ENCODE data around the gene CCDC137. TPM values are rescaled to one million over a fixed set of nuclear protein-coding genes. Genes with fewer than 3 reads are reported as not detected.
A peak's percentile ranks its signal among the peaks of the same experiment; 100 is the strongest.

CCDC137 gene
- total and polyA plus RNA-seq, 2 of the 13 experiments (the other 11 are each of a cell fraction or from before 2014, with no cell fraction given): 14.6 to 39.1 TPM

GRCh38 chr17:81710514-81711308, 44.2 kb downstream of the CCDC137 start (continued):
- TF ChIP-seq PRDM15 (CRISPR knock-in tag; IDR thresholded peaks at IDR 0.05) (no peak), NPAS2 (CRISPR knock-in tag; IDR thresholded peaks at IDR 0.05; ENCODE audit: borderline replicate concordance) (no peak), ZNF770 (CRISPR knock-in tag; IDR thresholded peaks at IDR 0.05) (no peak), ATM (IDR thresholded peaks at IDR 0.05; ENCODE audit: borderline replicate concordance) (no peak), IRX3 (CRISPR knock-in tag; IDR thresholded peaks at IDR 0.05; ENCODE audit: borderline replicate concordance, low read depth) (no peak), ARID4A (CRISPR knock-in tag; IDR thresholded peaks at IDR 0.05; ENCODE audit: borderline replicate concordance) (peak; percentile 31; the same call in 1 of the 2 replicates), MLXIP (CRISPR knock-in tag; IDR thresholded peaks at IDR 0.05; ENCODE audit: borderline replicate concordance) (no peak), TBX2 (CRISPR knock-in tag; IDR thresholded peaks at IDR 0.05; ENCODE audit: borderline replicate concordance) (no peak), ZNF260 (CRISPR knock-in tag; IDR thresholded peaks at IDR 0.05; ENCODE audit: borderline replicate concordance, low read depth) (no peak), ZNF101 (CRISPR knock-in tag; IDR thresholded peaks at IDR 0.05; ENCODE audit: borderline replicate concordance, low read depth) (no peak), NFE2L2 (IDR thresholded peaks at IDR 0.05; ENCODE audit: low read length) (no peak), GABPB1 (CRISPR knock-in tag; IDR thresholded peaks at IDR 0.05) (peak; percentile 37; the same call in 1 of the 2 replicates), FOSL2 (CRISPR knock-in tag; IDR thresholded peaks at IDR 0.05) (peak; percentile 11; the same call in 1 of the 2 replicates)
